Activated CD4-positive, CD25-positive, alpha-beta regulatory T cell treated with anti-CD3 and anti-CD28 coated beads, Interleukin-2, amount 50 U/mL, for 72 hours (primary cell): ENCODE results near the gene BSDC1.

Experiments
- DNase-seq: peaks from one replicate; pipeline ENCODE4 v3.0.0; 2021

Gene BSDC1

GRCh38 chr1:32335790-32336590, 58.3 kb downstream of the BSDC1 start, which contains the start of gene MARCKSL1:
Gene MARCKSL1, minus strand, starts transcription at chr1:32336233. Its CDS starts 200 bp downstream, at chr1:32336033.
- peak; percentile 80 for DNase-seq

- DNase-seq = no peak
Observed at GRCh38 chr1:32335535-32335789, 58.8 kb downstream of the BSDC1 start.

DNA sequence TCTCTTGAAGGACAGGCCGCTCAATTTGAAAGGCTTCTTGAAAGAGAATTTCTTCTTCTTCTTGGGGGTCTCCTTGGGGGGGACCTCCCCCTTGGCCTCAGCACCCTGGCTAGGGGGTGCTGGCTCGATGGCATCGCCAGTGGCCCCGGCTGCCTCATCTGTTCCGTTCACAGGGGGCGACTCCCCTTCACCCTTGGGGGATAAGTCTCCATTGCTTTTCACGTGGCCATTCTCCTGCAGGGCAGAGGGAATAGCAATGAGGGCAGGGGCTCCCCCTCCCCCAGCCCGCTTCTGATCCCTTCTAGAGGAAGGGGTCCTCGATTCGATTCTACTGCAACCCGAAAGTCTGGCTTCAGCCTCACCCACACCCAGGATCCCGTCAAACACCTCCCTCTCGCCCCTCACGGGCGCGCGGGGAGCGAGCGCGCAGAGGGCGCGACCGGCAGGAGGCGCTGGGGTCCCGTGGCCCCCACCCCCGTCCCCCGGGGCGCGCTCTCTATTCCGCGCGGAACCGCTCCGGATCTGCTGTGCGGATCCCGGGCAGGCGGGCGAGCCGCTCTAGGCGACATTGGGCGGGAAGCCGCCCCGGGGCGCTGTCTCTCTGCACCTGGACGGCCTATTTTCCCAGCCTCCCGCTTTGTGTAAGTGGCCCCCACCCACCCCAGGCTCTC, 59.2 kb downstream of the BSDC1 start:
- DNase-seq = peak; percentile 55

DNA sequence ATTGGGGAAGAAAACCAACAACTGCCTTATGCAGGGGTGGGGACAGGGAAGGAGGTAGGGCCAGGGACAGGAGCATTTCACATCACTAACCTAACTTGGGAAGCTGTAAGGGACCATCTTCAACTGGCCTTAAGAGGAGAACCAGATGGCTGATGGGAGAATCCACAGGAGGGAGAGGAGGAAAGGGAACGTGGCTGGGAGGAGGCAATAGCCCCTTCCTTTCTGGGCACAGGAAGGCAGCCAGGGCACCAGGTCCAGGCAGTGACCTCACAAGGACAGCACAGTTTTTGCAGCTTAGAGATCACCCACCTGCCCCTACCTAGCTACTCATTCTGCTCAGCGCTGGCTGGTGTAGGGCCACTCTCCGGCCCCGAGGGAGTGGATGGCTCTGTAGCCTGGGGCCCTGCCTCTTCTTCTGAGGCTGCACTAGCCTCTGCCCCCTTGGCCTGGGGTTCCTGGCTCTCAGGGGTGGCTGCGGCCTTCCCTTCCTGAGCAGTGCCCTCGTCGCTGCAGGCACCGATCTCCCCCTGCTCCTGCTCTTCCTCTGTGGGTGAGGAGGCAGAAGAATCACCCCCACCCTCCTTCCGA, 59.9 kb downstream of the BSDC1 start:
- no peak for DNase-seq

DNA sequence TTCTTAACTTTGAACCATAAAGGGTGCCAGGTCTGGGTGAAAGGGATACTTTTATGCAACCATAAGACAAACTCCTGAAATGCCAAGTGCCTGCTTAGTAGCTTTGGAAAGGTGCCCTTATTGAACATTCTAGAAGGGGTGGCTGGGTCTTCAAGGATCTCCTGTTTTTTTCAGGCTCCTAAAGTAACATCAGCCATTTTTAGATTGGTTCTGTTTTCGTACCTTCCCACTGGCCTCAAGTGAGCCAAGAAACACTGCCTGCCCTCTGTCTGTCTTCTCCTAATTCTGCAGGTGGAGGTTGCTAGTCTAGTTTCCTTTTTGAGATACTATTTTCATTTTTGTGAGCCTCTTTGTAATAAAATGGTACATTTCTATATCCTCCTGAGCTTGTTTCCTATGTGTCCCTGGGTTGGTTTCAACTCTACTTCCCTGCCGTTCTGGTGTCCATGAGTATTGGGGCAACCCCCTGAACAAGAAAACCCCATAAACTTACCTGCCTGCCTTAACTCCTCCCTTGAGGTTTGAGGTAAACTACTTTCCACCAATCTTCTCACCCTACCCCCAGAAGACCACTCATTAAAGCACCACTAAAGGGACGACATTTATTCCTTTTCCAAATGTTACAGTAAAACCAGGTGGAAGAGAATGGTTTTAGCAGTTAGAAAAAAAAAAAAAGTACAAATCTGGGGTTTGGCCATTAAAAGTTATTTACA, 60.8 kb downstream of the BSDC1 start:
- no peak for DNase-seq

DNA sequence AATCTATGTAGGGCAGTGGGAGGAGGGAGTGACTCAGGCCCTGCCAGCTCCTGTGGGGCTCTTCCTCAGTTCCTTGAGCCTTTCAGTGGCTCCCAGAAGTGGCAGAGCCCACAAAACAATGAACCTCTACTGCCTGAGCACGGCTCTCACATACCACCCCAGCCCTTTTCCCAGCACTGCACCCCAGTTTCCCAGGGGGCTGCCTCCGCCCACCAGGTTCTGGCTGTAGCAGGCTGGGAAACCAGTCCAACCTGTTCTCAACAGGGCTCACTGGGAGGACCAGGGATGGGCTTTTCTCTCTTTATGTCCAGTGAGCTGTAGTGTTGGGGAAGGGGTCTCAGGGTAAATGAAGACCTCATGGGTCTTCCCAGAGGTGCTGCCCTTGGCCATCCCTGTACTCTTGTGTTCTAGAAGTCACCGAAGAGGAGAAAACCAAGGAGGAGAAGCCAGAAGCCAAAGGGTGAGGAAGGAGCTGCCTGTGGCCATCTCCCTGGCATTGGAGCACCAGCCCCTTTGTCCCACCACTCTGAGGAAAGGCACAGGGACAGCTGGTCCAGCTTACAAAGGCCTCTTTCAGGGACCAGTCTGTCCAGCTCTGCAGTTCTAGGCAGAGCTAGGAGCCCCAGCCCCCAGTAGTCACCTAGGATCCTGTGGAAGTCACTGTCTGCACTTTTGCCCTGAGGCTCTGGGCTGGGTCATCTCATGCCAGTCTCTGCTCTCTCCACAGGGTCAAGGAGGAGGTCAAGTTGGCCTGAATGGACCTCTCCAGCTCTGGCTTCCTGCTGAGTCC, 61.8 kb downstream of the BSDC1 start:
- no peak for DNase-seq

GRCh38 chr1:32331549-32331948, 62.7 kb downstream of the BSDC1 start:
- DNase-seq = no peak

DNA sequence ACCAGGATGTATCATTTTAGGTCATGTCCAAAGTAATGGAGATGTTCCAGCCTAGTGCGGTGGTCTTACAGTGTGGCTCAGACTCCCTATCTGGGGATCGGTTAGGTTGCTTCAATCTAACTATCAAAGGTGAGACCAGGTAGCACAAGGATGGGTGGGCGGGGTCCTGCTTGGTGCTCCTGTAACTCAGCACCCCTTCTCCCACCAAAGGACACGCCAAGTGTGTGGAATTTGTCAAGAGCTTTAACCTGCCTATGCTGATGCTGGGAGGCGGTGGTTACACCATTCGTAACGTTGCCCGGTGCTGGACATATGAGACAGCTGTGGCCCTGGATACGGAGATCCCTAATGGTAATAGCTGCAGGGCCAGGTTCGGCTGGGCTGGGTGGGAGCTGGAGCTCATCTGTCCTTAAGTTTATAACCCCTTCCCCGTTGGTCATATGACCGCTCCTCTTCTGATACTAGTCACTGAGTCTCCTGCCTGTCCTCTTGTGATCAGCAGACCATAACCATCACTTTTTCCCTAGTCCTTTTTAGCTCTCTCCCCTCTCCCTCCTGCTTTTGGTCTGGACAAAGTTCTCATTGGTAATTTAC, 63.6 kb downstream of the BSDC1 start:
- DNase-seq = no peak

GRCh38 chr1:32329931-32330466, 64.2 kb downstream of the BSDC1 start:
- no peak for DNase-seq

GRCh38 chr1:32327204-32327603, 67.0 kb downstream of the BSDC1 start:
- no peak for DNase-seq

DNA sequence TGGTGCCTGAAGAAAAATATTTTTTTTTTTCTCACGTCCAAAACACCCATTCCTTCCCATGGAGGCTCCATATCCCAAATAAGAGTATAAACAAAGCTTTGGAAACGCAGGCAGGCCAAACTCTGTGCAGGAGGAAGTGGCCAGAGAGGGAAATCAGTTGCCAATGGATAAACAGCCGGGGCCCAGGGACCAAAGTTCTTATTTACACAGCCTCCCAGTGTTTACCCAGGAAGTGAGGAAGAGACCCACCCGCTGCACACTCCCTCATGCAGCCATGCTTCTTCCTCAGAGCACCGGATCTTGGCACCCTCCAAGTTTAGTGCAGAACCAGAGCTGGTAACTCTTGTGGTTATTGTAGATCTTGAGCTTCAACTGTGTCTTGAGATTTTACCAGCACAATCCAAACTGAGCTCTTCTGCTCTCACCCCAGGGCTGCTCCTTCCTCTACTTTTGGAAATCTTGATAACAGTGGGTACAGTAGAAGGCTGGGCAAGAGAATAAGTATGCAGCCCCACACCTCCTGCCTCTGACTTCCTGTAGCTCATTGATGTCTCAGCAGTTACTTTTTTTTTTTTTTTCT, 72.4 kb downstream of the BSDC1 start:
- no peak for DNase-seq

DNA sequence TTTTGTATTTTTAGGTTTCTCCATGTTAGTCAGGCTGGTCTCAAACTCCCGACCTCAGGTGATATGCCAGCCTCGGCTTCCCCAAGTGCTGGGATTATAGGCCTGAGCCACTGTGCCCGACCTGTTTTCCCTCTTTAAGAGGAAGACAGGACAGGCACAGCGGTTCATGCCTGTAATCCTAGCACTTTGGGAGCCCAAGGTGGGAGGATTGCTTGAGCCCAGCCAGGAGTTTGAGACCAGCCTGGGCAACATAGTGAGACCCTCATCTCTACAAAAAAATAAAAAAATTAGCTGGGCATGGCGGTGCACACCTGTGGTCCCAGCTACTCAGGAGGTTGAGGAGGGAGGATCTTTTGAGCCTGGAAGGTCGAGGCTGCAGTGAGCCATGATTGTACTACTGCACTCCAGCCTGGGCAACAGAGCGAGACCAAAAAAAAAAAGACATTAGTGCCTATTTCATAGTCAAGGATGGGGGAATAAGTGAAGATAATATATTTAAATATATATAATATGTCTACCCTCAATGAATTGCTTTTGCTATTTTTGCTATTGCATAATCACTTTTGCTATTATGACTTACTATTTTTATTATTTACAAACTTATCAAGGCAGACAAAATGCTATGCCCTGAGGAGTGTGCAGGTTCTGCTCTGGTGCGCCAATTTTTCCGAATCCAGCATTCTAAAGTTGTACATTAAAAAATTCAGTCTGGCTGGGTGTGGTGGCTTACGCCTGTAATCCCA, 75.9 kb downstream of the BSDC1 start:
- DNase-seq = no peak

DNA sequence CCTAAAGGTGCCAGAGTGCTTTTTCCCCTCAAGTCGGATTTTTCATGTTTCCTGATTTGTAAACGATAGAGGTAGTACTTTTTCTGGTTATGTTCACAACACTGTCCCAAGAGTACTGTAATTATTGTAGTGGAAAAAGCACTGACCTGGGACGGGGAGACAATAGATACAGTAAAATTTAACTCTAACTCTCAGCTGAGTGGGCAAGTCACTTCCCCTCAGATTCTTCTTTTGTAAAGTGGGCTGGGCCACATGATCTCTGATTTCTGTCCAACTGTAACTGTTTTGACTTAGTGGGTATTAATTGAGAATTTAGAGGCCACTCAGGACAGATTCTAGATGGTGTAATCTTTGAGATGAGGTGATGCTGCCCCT, 77.4 kb downstream of the BSDC1 start:
- no peak for DNase-seq
